Neural crest cell (in vitro differentiated cells): ENCODE data around the gene ARIH1. TPM values are rescaled to one million over a fixed set of nuclear protein-coding genes. Genes with fewer than 3 reads are reported as not detected.

Experiments
- DNase-seq: peaks from one replicate; pipeline ENCODE4 v3.0.0; 2021; ENCODE audit warnings: low read depth, mixed read lengths, low spot score
- H3K27ac Mint-ChIP-seq: one replicate; pipeline ENCODE4 v1.8.0; 2021; ENCODE audit warnings: mild to moderate bottlenecking, mixed read lengths; ENCODE audit not compliant: unreplicated experiment
- H3K27me3 Mint-ChIP-seq: 2 replicates; pipeline ENCODE4 v1.8.0; 2021; ENCODE audit warnings: low read depth, mild to moderate bottlenecking, mixed read lengths
- H3K36me3 Mint-ChIP-seq: 2 replicates; pipeline ENCODE4 v1.8.0; 2021; ENCODE audit warnings: low read depth, mild to moderate bottlenecking, mixed read lengths
- H3K4me1 Mint-ChIP-seq: 2 replicates; pipeline ENCODE4 v1.8.0; 2021; ENCODE audit warnings: mixed read lengths
- H3K4me3 Mint-ChIP-seq: one replicate; pipeline ENCODE4 v1.8.0; 2021; ENCODE audit warnings: mild to moderate bottlenecking, mixed read lengths
- H3K9me3 Mint-ChIP-seq: 2 replicates; pipeline ENCODE4 v1.8.0; 2021; ENCODE audit warnings: mixed read lengths
- CTCF ChIP-seq: fragments of 200-600 bp; sonication (generic); conservative IDR thresholded peaks from 2 replicates; pipeline ENCODE4 v1.5.0; 2021; ENCODE audit warnings: antibody characterized with exemption, mild to moderate bottlenecking
- total RNA-seq: library from RNA; stranded (reverse); gene quantifications from 2 replicates; pipeline ENCODE4 v1.2.1, GENCODE V29; 2021

The ARIH1 gene
- total RNA-seq, 1 donor from 2014 or later = 146 TPM

GRCh38 chr15:72451224-72451623, 22.9 kb upstream of the ARIH1 start:
- H3K36me3 Mint-ChIP-seq = no peaks in the 10 kb centered on the region
- H3K27me3 Mint-ChIP-seq = peaks cover 46% of the 10 kb centered on the region
- no peak for TF ChIP-seq CTCF
- H3K27ac Mint-ChIP-seq = no peak overlapping the region
- H3K4me1 Mint-ChIP-seq = no peaks in the 10 kb centered on the region
- H3K9me3 Mint-ChIP-seq = no peaks in the 10 kb centered on the region
- DNase-seq = no peak
- no peak overlapping the region for H3K4me3 Mint-ChIP-seq

DNA sequence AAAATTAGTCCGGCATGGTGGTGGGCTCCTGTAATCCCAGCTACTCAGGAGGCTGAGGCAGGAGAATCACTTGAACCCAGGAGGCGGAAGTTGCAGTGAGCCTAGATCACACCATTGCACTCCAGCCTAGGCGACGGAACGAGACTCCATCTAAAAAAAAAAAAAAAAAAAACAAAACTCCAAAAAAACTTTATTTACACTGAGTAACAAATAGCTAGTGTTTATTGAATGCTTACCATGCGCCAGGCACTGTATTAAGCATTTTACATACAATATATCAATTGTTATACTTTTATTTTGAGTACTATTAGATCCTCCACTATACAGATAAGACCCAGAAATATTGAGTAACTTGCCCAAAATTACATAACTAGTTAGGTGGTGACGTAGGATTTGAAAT, 17.4 kb upstream of the ARIH1 start:
- no peak for TF ChIP-seq CTCF
- Mint-ChIP-seq H3K36me3 (no peaks in the 10 kb centered on the region), H3K4me1 (no peaks in the 10 kb centered on the region), H3K9me3 (no peaks in the 10 kb centered on the region), H3K27me3 (peaks cover 15% of the 10 kb centered on the region), H3K4me3 (no peak overlapping the region), H3K27ac (no peak overlapping the region)
- DNase-seq = no peak

GRCh38 chr15:72460402-72460801, 13.7 kb upstream of the ARIH1 start:
- Mint-ChIP-seq H3K4me1 (no peaks in the 10 kb centered on the region), H3K4me3 (no peak overlapping the region), H3K9me3 (no peaks in the 10 kb centered on the region), H3K36me3 (no peaks in the 10 kb centered on the region), H3K27me3 (no peaks in the 10 kb centered on the region), H3K27ac (no peak overlapping the region)
- TF ChIP-seq CTCF = no peak
- no peak for DNase-seq

- no peak overlapping the region for H3K27ac Mint-ChIP-seq
- no peak for TF ChIP-seq CTCF
- no peak for DNase-seq
- H3K9me3 Mint-ChIP-seq = no peaks in the 10 kb centered on the region
- H3K27me3 Mint-ChIP-seq = no peaks in the 10 kb centered on the region
- H3K4me3 Mint-ChIP-seq = no peak overlapping the region
- H3K4me1 Mint-ChIP-seq = no peaks in the 10 kb centered on the region
- no peaks in the 10 kb centered on the region for H3K36me3 Mint-ChIP-seq
Observed at GRCh38 chr15:72463702-72464101, 10.4 kb upstream of the ARIH1 start.

- no peak overlapping the region for H3K27ac Mint-ChIP-seq
- no peak for TF ChIP-seq CTCF
- no peak overlapping the region for H3K4me3 Mint-ChIP-seq
- H3K9me3 Mint-ChIP-seq = no peaks in the 10 kb centered on the region
- no peaks in the 10 kb centered on the region for H3K4me1 Mint-ChIP-seq
- DNase-seq = no peak
- H3K27me3 Mint-ChIP-seq = no peaks in the 10 kb centered on the region
- no peaks in the 10 kb centered on the region for H3K36me3 Mint-ChIP-seq
Observed at GRCh38 chr15:72464251-72464650, 9.9 kb upstream of the ARIH1 start.

GRCh38 chr15:72468103-72468502, 6.0 kb upstream of the ARIH1 start:
- H3K27ac Mint-ChIP-seq = no peak overlapping the region
- peaks cover 6% of the 10 kb centered on the region for H3K4me1 Mint-ChIP-seq
- no peaks in the 10 kb centered on the region for H3K27me3 Mint-ChIP-seq
- H3K9me3 Mint-ChIP-seq = no peaks in the 10 kb centered on the region
- no peak for DNase-seq
- TF ChIP-seq CTCF = no peak
- no peak overlapping the region for H3K4me3 Mint-ChIP-seq
- H3K36me3 Mint-ChIP-seq = no peaks in the 10 kb centered on the region
